Breast epithelium (tissue), 4 donors: ENCODE results near the gene ATRX. TPM values are rescaled to one million over a fixed set of nuclear protein-coding genes. Genes with fewer than 3 reads are reported as not detected.

Source experiments
- DNase-seq, 2 donors: peaks; one replicate each; pipeline ENCODE4 v3.0.0-alpha.2; 2019; ENCODE audit warnings: low spot score in 2 of 2
- H3K27ac ChIP-seq, 2 donors: fragments of 200-600 bp; sonication (generic) in 1 of 2; one replicate each; pipeline ENCODE4 v1.5.1; 2016 to 2019; ENCODE audit warnings: mild to moderate bottlenecking in 1 of 2
- H3K27me3 ChIP-seq, 2 donors: fragments of 200-600 bp; sonication (generic) in 1 of 2; one replicate each; pipeline versions ENCODE4 v1.5.1 to v1.6.0; 2017 to 2019; ENCODE audit warnings: control low read depth in 1 of 2, mild to moderate bottlenecking in 1 of 2
- H3K36me3 ChIP-seq: fragments of 200-600 bp; one replicate; pipeline ENCODE4 v1.5.1; 2019
- H3K4me1 ChIP-seq, 2 donors: fragments of 200-600 bp; sonication (generic); one replicate each; pipeline ENCODE4 v1.5.1; 2016 to 2019; ENCODE audit warnings: control low read depth in 1 of 2
- H3K4me3 ChIP-seq, 3 donors: fragments of 200-600 bp; sonication (generic); 1 replicate in 2 of 3; 2 replicates in 1 of 3; pipeline ENCODE4 v1.5.1; 2016 to 2019; ENCODE audit warnings: mild to moderate bottlenecking in 3 of 3, moderate library complexity in 2 of 3
- H3K9me3 ChIP-seq, 2 donors: fragments of 200-600 bp; sonication (generic) in 1 of 2; one replicate each; pipeline ENCODE4 v1.5.1; 2016 to 2019; ENCODE audit warnings: control low read depth in 1 of 2
- CTCF ChIP-seq, 3 donors: fragments of 450-650 bp; IDR thresholded peaks; one replicate each; pipeline ENCODE4 v1.5.1; 2016 to 2017; ENCODE audit warnings: antibody characterized with exemption in 3 of 3, mild to moderate bottlenecking in 3 of 3, moderate library complexity in 3 of 3
- POLR2A ChIP-seq: fragments of 450-650 bp; IDR thresholded peaks from one replicate; pipeline ENCODE4 v1.6.1; 2016; ENCODE audit warnings: antibody characterized with exemption, mild to moderate bottlenecking, moderate library complexity
- POLR2AphosphoS5 ChIP-seq, 3 donors: sonication (generic); formaldehyde crosslinking; IDR thresholded peaks; one replicate each; pipeline ENCODE4 v1.6.1; 2017; ENCODE audit warnings: antibody characterized with exemption in 3 of 3
- intact Hi-C: fragments of 100-400 bp; cut with DNase I; formaldehyde crosslinking; loops from one replicate; pipeline ENCODE4 v1.15.1; 2023; ENCODE audit warnings: low total_unique reads
- total RNA-seq, 3 donors: library from RNA; depleted of rRNA; stranded (reverse); fragments of >200 nt; gene quantifications; one replicate each; pipeline ENCODE4 v1.1.0, GENCODE V29; 2016

The ATRX gene
- total RNA-seq, 3 donors from 2014 or later = 87.1 to 137 (median 125) TPM

GRCh38 chrX:77795124-77795523 is 9.1 kb upstream of the ATRX start:
- Histone ChIP-seq H3K36me3 (no peaks in the 10 kb centered on the region), H3K27me3 (no peaks in the 10 kb centered on the region), H3K27ac (no peak overlapping the region), H3K4me3 (no peak overlapping the region), H3K4me1 (no peaks in the 10 kb centered on the region), H3K9me3 (no peaks in the 10 kb centered on the region)
- TF ChIP-seq POLR2AphosphoS5 (IDR thresholded peaks at IDR 0.05) (no peak), POLR2A (no peak), CTCF (IDR thresholded peaks at IDR 0.05) (no peak)
- DNase-seq = no peak
- intact Hi-C loops = no loop called here

- Histone ChIP-seq H3K4me1 (no peaks in the 10 kb centered on the region), H3K9me3 (no peaks in the 10 kb centered on the region), H3K36me3 (no peaks in the 10 kb centered on the region), H3K27me3 (no peaks in the 10 kb centered on the region), H3K4me3 (no peak overlapping the region), H3K27ac (no peak overlapping the region)
- intact Hi-C loops = no loop called here
- DNase-seq = no peak
- no peak for TF ChIP-seq POLR2AphosphoS5 (IDR thresholded peaks at IDR 0.05)
- TF ChIP-seq POLR2A = no peak
- no peak for TF ChIP-seq CTCF (IDR thresholded peaks at IDR 0.05)
These were observed 7.9 kb upstream of the ATRX start for GRCh38 chrX:77793946-77794345.

- no peak for DNase-seq
- Histone ChIP-seq H3K27me3 (no peaks in the 10 kb centered on the region), H3K9me3 (no peaks in the 10 kb centered on the region), H3K4me1 (no peaks in the 10 kb centered on the region), H3K36me3 (no peaks in the 10 kb centered on the region), H3K27ac (no peak overlapping the region), H3K4me3 (peak overlapping the region; percentile 11 to 44 (median 30))
- intact Hi-C loops = no loop called here
- no peak for TF ChIP-seq CTCF (IDR thresholded peaks at IDR 0.05)
- no peak for TF ChIP-seq POLR2A
- no peak for TF ChIP-seq POLR2AphosphoS5 (IDR thresholded peaks at IDR 0.05)
These were observed 2.0 kb upstream of the ATRX start for GRCh38 chrX:77788050-77788449.

GRCh38 chrX:77786365-77786680 is 307 bp upstream of the ATRX start:
- Histone ChIP-seq H3K27ac (peak overlapping the region; percentile 94 to 95), H3K9me3 (no peaks in the 10 kb centered on the region), H3K4me3 (peak overlapping the region; percentile 56 to 72 (median 62)), H3K27me3 (no peaks in the 10 kb centered on the region), H3K4me1 (no peaks in the 10 kb centered on the region), H3K36me3 (no peaks in the 10 kb centered on the region)
- TF ChIP-seq POLR2A = no peak
- TF ChIP-seq POLR2AphosphoS5 (IDR thresholded peaks at IDR 0.05) = no peak
- TF ChIP-seq CTCF (IDR thresholded peaks at IDR 0.05) = no peak
- DNase-seq = no peak
- intact Hi-C loops = no loop called here

- no peak for DNase-seq
- no peaks in the 10 kb centered on the region for H3K4me1 ChIP-seq
- peaks cover 0 to 4% of the 10 kb centered on the region in 2 donors for H3K27me3 ChIP-seq
- intact Hi-C loops = loop anchor here (1.0 kb wide), 1 partner anchor 10 kb away; no protein-coding TSS in a partner anchor
- no peak overlapping the region for H3K27ac ChIP-seq
- no peaks in the 10 kb centered on the region for H3K9me3 ChIP-seq
- no peaks in the 10 kb centered on the region for H3K36me3 ChIP-seq
- H3K4me3 ChIP-seq = no peak overlapping the region
- TF ChIP-seq CTCF (IDR thresholded peaks at IDR 0.05) (no peak), POLR2AphosphoS5 (IDR thresholded peaks at IDR 0.05) (no peak), POLR2A (no peak)
These were observed 6.3 kb downstream of the ATRX start for GRCh38 chrX:77779695-77780094.
